GM12801 (cell line): ENCODE data around the gene ZNF143.

Experiments used
- TF ChIP-seq, protein P1 (sequence below): IDR thresholded peaks from one replicate; pipeline ENCODE4 v1.5.1; 2011; ENCODE audit warnings: control low read depth; ENCODE audit not compliant: insufficient read length; ENCODE audit errors: extremely low read depth

ZNF143 gene

DNA sequence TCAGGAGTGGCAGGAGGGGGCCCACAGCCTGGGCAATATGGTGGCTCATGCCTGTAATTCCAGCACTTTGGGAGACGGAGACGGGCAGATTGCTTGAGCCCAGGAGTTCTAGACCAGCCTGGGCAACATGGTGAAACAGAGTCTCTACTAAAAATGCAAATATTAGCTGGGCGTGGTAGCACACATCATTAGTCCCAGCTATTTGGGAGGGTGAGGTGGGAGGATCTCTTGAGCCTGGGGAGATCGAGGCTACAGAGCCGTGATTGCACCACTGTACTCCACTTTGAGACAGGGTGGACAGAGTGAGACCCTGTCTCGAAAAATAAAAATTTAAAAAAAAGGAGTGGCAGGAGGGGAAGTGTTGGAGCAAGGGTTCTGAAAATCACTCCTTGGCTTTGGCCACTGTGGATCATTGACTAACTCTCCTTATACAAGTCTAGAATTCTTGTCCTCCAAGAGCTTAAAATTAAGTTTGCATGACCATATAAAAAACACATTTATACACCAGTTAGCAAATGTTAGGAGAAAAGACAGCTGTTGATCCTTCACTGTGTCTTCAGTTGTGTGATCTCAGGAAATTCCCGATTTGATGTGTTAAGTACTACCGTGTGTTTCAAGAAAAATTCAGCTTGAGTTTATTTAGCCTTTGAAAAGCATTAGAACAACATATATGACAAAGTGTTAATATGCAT is 110.4 kb downstream of the ZNF143 start:
- TF ChIP-seq, protein P1, sequence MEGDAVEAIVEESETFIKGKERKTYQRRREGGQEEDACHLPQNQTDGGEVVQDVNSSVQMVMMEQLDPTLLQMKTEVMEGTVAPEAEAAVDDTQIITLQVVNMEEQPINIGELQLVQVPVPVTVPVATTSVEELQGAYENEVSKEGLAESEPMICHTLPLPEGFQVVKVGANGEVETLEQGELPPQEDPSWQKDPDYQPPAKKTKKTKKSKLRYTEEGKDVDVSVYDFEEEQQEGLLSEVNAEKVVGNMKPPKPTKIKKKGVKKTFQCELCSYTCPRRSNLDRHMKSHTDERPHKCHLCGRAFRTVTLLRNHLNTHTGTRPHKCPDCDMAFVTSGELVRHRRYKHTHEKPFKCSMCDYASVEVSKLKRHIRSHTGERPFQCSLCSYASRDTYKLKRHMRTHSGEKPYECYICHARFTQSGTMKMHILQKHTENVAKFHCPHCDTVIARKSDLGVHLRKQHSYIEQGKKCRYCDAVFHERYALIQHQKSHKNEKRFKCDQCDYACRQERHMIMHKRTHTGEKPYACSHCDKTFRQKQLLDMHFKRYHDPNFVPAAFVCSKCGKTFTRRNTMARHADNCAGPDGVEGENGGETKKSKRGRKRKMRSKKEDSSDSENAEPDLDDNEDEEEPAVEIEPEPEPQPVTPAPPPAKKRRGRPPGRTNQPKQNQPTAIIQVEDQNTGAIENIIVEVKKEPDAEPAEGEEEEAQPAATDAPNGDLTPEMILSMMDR, result no peak

GRCh38 chr11:9571763-9572115 is 110.9 kb downstream of the ZNF143 start:
- TF ChIP-seq, protein P1, result no peak

GRCh38 chr11:9573052-9573774 is 112.4 kb downstream of the ZNF143 start, which contains the start of gene WEE1:
Gene WEE1 (plus strand): TSS chr11:9573670. CDS start chr11:9573934, 264 bp downstream.
- TF ChIP-seq, protein P1, result no peak

DNA sequence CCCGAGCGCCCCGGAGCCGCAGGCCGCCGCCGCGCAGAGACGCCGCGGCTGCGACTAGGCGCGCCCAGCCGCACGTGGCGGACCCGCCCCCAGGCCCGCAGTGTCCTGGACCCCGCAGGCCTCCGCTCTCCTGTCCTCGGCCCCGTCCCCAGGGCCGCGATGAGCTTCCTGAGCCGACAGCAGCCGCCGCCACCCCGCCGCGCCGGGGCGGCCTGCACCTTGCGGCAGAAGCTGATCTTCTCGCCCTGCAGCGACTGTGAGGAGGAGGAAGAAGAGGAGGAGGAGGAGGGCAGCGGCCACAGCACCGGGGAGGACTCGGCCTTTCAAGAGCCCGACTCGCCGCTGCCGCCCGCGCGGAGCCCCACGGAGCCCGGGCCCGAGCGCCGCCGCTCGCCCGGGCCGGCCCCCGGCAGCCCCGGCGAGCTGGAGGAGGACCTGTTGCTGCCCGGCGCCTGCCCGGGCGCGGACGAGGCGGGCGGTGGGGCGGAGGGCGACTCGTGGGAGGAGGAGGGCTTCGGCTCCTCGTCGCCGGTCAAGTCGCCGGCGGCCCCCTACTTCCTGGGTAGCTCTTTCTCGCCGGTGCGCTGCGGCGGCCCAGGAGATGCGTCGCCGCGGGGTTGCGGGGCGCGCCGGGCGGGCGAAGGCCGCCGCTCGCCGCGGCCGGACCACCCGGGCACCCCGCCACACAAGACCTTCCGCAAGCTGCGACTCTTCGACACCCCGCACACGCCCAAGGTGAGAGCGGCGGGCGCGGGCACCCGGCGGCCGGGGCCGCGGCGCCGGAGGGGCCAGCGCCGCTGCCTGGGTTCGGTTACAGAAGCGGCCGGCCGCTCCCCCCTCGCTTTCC is 113.2 kb downstream of the ZNF143 start:
- TF ChIP-seq, protein P1, result no peak

DNA sequence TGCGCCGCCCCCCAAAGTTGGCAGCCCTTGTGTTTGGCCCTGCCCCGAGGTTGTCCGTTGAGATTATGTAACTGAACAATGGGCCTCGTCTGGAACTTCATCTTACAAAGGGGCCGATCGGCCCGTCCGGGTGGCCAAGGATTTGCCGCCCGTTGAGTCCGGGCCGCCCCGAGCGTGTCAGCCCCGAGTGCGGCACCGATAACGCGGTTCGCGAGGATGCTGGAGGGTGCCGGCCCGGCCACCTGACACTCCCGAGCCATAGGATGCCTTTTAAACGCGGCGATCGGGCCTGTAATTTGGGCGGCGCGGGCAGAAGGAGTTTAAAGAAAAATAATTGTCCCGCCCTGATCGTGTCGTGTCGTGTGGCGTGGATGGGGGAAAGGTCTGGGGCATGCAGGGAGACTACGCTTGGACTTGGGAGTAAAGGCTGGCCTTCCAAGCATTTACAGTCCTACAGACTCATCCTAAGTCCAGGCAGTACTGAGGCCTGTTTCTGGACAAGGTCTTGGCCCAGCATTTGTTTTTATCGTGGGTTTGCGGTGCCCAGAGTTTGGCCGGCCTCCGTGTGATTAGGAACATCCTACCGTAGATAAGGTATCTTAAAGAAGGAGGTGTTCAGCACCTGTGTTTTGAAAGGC is 113.9 kb downstream of the ZNF143 start:
- TF ChIP-seq, protein P1, result no peak

GRCh38 chr11:9575260-9576240 is 114.7 kb downstream of the ZNF143 start:
- TF ChIP-seq, protein P1, result no peak
